KG1 (cell line): ENCODE data around the gene SLC4A1AP.
A peak's percentile ranks its signal among the peaks of the same experiment; 100 is the strongest.
"Not testable (repeated sequence)": the region's sequence is repeated elsewhere in the genome, so short reads cannot be mapped to it uniquely, and the experiment has no call there.

Experiments used
- DNase-seq: peaks from one replicate; lab custom pipeline; 2025; lab: John Stamatoyannopoulos, UW

Gene SLC4A1AP, protein sequence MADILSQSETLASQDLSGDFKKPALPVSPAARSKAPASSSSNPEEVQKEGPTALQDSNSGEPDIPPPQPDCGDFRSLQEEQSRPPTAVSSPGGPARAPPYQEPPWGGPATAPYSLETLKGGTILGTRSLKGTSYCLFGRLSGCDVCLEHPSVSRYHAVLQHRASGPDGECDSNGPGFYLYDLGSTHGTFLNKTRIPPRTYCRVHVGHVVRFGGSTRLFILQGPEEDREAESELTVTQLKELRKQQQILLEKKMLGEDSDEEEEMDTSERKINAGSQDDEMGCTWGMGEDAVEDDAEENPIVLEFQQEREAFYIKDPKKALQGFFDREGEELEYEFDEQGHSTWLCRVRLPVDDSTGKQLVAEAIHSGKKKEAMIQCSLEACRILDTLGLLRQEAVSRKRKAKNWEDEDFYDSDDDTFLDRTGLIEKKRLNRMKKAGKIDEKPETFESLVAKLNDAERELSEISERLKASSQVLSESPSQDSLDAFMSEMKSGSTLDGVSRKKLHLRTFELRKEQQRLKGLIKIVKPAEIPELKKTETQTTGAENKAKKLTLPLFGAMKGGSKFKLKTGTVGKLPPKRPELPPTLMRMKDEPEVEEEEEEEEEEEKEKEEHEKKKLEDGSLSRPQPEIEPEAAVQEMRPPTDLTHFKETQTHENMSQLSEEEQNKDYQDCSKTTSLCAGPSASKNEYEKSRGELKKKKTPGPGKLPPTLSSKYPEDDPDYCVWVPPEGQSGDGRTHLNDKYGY

GRCh38 chr2:27663285-27664153 is at the start of gene SLC4A1AP, which contains the start of gene SUPT7L:
Gene SLC4A1AP (plus strand): TSS chr2:27663889. CDS start chr2:27663915, 26 bp downstream.
Gene SUPT7L (minus strand): TSS chr2:27663614. CDS start chr2:27662192, 1,422 bp downstream.
- DNase-seq, result peak; percentile 88

DNA sequence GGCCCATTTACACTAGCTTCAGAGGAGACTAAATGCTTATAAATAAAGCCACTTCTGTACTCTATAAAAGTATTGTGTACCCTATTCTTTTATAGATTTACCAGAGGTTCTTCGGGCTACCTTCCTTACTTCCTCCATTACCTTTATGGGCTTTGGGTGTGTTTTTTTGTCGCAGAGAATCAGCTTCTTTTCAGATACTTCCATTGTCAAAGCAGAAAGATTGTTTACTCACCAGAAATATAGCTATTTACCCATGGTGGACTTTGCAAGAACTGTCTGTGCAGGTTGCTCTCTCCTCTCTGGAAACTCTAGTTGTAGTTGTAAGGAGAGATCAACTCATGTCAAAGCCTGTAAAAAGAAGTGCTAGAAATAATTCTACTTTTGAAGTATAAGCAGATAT is 49.7 kb upstream of the SLC4A1AP start:
- no peak for DNase-seq

- DNase-seq, result no peak
Observed at GRCh38 chr2:27615316-27615715, 48.4 kb upstream of the SLC4A1AP start.

DNA sequence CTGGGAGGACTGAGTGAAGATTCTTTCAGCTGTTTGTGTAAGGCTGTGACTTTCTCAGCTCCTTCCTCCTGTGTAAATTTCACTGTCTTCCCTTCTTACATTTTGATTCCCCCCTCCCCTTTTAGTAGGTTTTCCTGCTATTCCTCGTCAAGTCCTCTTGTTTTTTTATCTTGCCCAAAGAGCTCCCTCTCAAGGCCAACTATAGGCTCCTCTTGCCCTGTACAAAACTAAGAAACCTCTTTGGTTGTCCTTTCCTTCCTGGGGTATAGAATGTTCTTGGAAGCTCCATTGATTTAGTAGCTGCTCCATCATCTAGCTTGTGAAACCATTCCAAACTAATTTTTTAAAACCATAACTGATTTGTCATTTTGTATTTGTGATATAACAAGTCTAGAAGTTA is 42.2 kb upstream of the SLC4A1AP start:
- no peak for DNase-seq

GRCh38 chr2:27622921-27623384 is 40.7 kb upstream of the SLC4A1AP start:
- DNase-seq, result no peak

DNA sequence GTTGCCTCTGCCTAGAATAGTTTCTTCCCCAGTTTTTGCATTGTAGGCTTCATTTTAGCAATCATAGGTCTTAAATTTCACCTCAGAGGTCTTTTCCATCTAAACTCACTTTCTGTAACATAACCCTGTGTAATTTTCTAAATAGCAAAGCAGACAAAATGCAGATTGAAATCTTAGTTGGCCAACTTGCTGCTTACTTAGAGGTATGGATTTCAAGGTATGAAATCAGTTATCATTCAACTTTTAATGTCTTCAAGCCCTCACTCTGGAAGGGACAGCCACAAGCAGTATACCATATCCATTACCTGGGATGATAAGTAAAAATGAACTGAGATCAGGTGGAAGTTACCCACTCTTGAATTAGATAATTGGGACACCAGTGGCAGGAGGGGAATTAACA is 38.7 kb upstream of the SLC4A1AP start:
- no peak for DNase-seq

DNA sequence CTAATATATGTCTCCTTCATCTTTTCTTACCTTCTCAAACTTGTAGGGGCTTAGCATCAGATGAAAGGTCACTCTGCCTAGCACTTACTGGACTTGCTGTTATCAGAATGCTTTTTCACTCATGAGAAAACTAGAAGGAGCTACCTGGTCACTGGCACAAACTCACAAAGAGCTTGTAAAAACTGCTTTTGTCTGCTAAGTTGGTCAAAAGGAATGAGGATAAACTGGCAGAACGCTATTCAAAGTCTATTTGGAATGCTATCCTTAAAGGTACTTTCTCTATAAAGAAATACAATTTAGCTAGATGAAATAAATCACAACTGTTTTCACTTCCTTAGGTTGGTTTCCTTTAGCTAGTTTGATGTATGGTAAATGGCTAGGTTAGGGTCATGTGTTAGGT is 37.4 kb upstream of the SLC4A1AP start:
- DNase-seq, result not testable (repeated sequence)

GRCh38 chr2:27626921-27627320 is 36.8 kb upstream of the SLC4A1AP start:
- not testable (repeated sequence) for DNase-seq

DNA sequence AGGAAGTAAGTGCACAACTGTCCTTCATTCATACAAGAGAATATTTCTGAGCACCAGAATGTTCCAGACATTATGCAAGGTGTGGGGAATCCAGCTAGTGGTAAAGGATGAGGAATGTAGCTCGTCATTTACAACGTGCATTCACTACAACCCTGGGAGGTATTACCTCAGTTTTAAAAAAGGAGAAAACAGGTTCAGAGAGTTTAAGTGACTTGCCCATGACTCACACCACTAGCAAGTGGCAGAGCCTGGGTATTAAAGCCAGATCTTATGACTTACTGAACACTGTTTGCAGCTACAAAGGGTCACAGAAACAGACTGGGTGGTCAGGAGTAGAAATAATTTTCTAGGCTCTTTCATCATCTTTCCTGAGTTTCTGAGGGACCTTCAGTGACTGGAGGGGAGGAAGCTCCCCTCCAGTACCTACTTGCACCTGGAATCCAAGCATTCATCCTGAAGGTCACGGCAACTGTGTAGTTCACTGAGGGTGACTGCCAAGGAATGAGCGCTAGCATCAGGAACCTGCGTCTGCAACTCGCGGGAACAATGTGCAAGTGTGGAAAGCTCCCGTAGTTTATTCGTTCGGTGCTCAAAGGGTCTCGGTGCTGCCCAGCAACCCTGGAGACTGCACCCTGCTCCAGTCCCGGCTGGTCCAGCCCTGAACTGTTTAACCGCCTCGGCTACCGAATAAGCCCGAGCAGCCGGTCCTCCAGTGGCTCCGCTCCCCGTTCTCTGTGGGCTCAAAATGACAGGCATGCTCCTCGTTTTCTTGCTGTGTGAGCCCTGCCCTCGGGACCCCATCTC is 35.5 kb upstream of the SLC4A1AP start:
- DNase-seq, result no peak

DNA sequence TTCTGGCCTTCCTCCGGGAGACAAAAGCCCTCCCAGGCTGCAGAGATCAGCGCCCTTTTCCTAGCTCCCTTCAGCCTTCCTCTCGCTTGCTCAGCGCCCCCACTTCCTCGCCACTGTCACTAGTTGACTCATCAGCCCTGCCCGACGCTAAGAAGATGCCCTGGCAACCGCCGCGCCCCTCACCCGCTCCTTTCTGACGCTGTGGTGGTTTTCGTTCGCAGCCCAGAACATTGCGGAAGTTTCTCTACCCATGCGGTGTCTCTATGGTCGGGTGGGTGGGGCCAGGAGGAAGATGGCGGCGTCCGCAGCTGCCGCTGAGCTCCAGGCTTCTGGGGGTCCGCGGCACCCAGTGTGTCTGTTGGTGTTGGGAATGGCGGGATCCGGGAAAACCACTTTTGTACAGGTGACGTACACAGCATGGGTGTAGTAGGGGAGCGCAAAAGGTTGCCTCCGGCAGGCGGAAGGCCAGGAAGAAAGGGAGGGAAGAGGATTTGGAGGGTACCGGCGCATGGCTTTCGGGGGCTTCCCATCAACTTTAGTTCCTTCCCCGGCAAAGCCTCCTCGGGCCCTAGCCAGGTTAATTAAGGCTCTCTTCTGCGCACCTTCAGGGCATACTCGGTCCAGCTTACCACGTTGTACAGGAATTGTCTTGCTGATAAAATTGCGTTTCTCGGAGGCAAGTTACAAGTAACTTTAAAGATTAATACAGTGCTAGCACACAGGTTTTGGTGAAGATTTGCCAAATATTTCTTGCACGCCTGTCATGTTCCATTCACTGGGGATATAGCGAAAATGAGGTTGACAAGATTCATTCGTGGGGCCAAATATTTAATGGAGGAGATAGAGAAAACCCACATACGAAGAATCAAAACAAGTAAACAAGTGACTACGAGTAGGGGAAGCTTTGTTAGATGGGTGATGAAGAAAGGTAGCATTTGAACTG is 34.7 kb upstream of the SLC4A1AP start, which contains the start of the genes CCDC121 and GPN1:
CCDC121 (minus strand) TSS at position 246 of the 943 bp plus-strand sequence. CDS start 1,213 bp downstream, outside the sequence.
GPN1 (plus strand) TSS at position 284 of the 943 bp plus-strand sequence; CDS start at position 293, 9 bp downstream.
- DNase-seq, result peak; percentile 88

- DNase-seq, result not testable (repeated sequence)
Observed at GRCh38 chr2:27630257-27630656, 33.4 kb upstream of the SLC4A1AP start.

- no peak for DNase-seq
Observed at GRCh38 chr2:27634291-27634690, 29.4 kb upstream of the SLC4A1AP start.

DNA sequence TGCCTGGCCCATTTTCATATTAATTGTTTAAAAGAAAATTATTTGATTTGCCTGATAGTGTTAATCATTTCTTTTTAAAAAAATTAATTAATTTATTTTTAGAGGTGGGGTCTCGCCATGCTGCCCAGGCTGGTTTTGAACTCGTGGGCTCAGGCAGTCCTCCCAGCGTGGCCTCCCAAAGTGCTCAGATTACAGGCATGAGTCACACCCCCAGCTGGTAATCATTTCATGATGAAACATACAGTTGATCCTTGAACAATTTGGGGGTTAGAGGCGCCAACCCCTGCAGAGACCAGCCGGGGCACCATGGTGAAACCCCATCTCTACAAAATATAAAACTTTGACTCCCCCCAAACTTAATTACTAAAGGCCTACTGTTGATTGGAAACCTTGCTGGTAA is 26.9 kb upstream of the SLC4A1AP start:
- DNase-seq, result no peak

- no peak for DNase-seq
Observed at GRCh38 chr2:27638037-27638637, 25.6 kb upstream of the SLC4A1AP start.

DNA sequence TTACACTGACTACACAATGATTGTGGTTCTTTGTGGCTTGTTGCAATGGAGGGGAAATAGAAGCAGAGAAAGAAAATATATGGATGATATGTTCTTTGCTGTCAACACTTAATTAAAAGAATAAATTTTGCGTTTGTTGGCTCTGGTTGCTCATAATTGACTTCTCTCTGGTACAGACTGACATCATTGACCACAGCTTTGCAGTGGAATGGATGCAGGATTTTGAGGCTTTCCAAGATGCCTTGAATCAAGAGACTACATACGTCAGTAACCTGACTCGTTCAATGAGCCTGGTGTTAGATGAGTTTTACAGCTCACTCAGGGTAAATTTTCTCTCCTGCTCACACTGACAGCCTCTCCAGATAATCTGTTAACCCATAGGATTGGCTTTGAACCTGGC is 25.0 kb upstream of the SLC4A1AP start:
- no peak for DNase-seq

DNA sequence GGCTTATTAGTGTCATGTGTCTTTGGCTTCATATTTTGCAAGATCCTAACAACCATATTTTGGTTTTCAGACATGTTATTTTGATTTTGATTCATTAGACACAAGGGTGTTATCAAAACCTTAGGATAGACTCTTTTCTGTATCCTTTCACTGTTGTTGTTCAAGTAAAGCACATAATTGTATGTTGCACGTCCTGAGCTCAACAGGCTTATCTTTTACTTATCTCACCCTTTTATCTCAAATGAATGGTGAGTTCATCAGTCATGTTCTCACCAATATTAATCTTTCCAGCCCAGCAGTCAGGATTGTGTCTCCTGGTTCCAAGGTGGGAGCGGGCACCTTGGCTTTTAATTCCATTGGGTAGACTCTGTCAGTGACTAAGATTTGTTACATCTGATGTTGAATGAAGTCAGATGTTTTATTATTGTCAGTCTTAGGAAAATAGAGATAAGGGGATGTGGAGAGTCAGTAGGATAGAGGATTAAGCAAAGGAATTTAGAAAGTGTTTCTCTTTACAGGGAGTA is 22.9 kb upstream of the SLC4A1AP start:
- no peak for DNase-seq

DNA sequence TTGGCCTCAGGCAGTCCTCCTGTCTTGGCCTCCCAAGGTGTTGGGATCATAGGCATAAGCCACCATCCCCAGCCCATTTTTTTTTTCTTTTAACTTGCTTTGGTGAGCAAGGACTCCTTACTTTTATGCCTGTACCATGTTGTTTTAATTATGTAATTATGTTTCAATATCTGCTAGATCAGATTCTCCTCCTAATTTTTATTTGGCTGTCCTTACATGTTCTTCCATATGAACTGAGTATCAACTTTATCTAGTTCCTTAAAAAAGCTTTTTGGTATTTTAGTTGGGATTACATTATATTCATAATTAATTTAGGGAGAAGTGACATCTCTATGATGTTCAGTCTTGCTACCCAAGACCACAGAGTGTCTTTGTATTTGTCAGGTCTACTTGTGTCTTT is 18.5 kb upstream of the SLC4A1AP start:
- no peak for DNase-seq

DNA sequence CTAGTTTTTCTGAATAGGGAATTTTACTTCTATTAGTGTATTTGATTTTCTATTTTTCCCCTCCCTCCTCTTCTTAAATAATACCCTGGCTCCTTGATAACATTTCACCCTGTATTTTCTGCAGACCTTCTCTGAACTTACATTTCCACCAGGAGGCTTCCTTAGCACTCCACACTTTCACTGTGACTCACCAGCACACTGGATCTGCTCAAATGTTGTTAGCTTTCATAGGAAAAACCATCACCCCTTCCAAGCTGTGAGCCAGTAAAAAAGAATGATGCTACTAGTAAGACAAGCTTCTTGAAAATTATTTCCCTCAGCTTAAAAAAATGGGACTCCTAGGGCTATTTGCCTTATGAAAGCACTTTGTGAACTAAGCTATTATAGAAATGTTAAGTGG is 16.4 kb upstream of the SLC4A1AP start:
- DNase-seq, result no peak

DNA sequence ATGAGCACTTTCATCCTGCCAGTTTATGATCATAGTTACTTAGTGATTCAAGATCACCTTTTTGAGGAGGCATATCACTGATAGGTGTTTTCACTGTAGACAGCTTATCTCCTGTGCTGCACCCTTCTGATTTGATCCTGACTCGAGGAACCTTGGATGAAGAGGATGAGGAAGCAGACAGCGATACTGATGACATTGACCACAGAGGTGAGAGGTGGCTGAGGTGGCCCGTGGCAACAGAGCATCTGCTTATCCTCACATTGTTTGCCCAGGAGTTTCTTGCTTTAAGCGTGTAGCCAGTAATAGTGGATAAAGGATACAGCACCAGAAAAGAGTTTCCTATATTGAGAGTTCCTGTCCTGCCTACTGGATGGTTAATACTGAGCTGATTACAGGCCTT is 16.0 kb upstream of the SLC4A1AP start:
- no peak for DNase-seq
